ENCODE results near the gene NDUFA5. TPM values are rescaled to one million over a fixed set of nuclear protein-coding genes. Genes with fewer than 3 reads are reported as not detected.

NDUFA5 gene
- total RNA-seq, 2 donors from 2014 or later, result 33.3 to 50.6 TPM

GRCh38 chr7:123500878-123501489 lies 56.6 kb downstream of the NDUFA5 start:
- intact Hi-C loops (cut with DNase I), result no loop called here
- H3K27me3 ChIP-seq, result no peaks in the 10 kb centered on the region
- TF ChIP-seq CTCF (IDR thresholded peaks at IDR 0.05), result no peak
- TF ChIP-seq POLR2A (IDR thresholded peaks at IDR 0.05), result no peak
- H3K4me1 ChIP-seq, result peaks cover 7% of the 10 kb centered on the region
- H3K4me3 ChIP-seq, result no peak overlapping the region
- ATAC-seq (no peak), DNase-seq (no peak)
- no peak overlapping the region for H3K27ac ChIP-seq
- WGBS, 2 donors, result 82 to 100% methylated on average over 1 of the region's 1 CpG
- peaks cover 0 to 4% (median 0%) of the 10 kb centered on the region in 3 donors for H3K9me3 ChIP-seq
- no peaks in the 10 kb centered on the region for H3K36me3 ChIP-seq (replicated peaks in 1 of 2; ENCODE audit: insufficient read depth in 1 of 2, low read depth in 2 of 2)

- Histone ChIP-seq H3K36me3 (replicated peaks in 1 of 2; ENCODE audit: insufficient read depth in 1 of 2, low read depth in 2 of 2) (no peaks in the 10 kb centered on the region), H3K27ac (no peak overlapping the region), H3K4me1 (peaks cover 7% of the 10 kb centered on the region), H3K9me3 (no peaks in the 10 kb centered on the region), H3K4me3 (no peak overlapping the region), H3K27me3 (no peaks in the 10 kb centered on the region)
- TF ChIP-seq CTCF (IDR thresholded peaks at IDR 0.05) (no peak), POLR2A (IDR thresholded peaks at IDR 0.05) (no peak)
- ATAC-seq (no peak), DNase-seq (peak in 1 of 4 donors; percentile 10)
- intact Hi-C loops (cut with DNase I), result no loop called here
- WGBS, 2 donors, result 57 to 58% methylated on average over 8 of the region's 8 CpGs
These were observed 58.2 kb downstream of the NDUFA5 start for GRCh38 chr7:123499211-123499970.

GRCh38 chr7:123498601-123499000 lies 59.0 kb downstream of the NDUFA5 start:
- intact Hi-C loops (cut with DNase I), result no loop called here
- H3K4me3 ChIP-seq, result no peak overlapping the region
- ATAC-seq (no peak), DNase-seq (no peak)
- WGBS, 2 donors, result 70 to 76% methylated on average over 2 of the region's 2 CpGs
- H3K9me3 ChIP-seq, result no peaks in the 10 kb centered on the region
- peaks cover 7% of the 10 kb centered on the region for H3K4me1 ChIP-seq
- TF ChIP-seq CTCF (IDR thresholded peaks at IDR 0.05) (no peak), POLR2A (IDR thresholded peaks at IDR 0.05) (no peak)
- no peaks in the 10 kb centered on the region for H3K27me3 ChIP-seq
- H3K27ac ChIP-seq, result no peak overlapping the region
- no peaks in the 10 kb centered on the region for H3K36me3 ChIP-seq (replicated peaks in 1 of 2; ENCODE audit: insufficient read depth in 1 of 2, low read depth in 2 of 2)

GRCh38 chr7:123498031-123498430 lies 59.6 kb downstream of the NDUFA5 start:
- TF ChIP-seq POLR2A (IDR thresholded peaks at IDR 0.05) (no peak), CTCF (IDR thresholded peaks at IDR 0.05) (no peak)
- ATAC-seq (no peak), DNase-seq (no peak)
- H3K9me3 ChIP-seq, result no peaks in the 10 kb centered on the region
- 76 to 100% methylated on average over 1 of the region's 1 CpG for WGBS, 2 donors
- H3K4me1 ChIP-seq, result peaks cover 7% of the 10 kb centered on the region
- no peak overlapping the region for H3K27ac ChIP-seq
- no peaks in the 10 kb centered on the region for H3K36me3 ChIP-seq (replicated peaks in 1 of 2; ENCODE audit: insufficient read depth in 1 of 2, low read depth in 2 of 2)
- H3K4me3 ChIP-seq, result no peak overlapping the region
- intact Hi-C loops (cut with DNase I), result no loop called here
- H3K27me3 ChIP-seq, result no peaks in the 10 kb centered on the region
